Parathyroid adenoma (tissue), 2 donors: Measurements from ENCODE around the gene CASQ2.

Source experiments
- H2AFZ ChIP-seq: fragments of 300-600 bp; sonication (generic); one replicate; pipeline ENCODE4 v1.7.0; 2017; ENCODE audit warnings: antibody characterized with exemption, mild to moderate bottlenecking
- H3K27ac ChIP-seq: fragments of 300-600 bp; sonication (generic); one replicate; pipeline ENCODE4 v1.7.0; 2017
- H3K27me3 ChIP-seq: fragments of 300-600 bp; sonication (generic); one replicate; pipeline ENCODE4 v1.7.0; 2017; ENCODE audit warnings: low read length; ENCODE audit not compliant: control insufficient read depth, insufficient read depth
- H3K36me3 ChIP-seq: fragments of 300-600 bp; sonication (generic); one replicate; pipeline ENCODE4 v1.7.0; 2017; ENCODE audit warnings: low read length; ENCODE audit not compliant: control insufficient read depth, insufficient read depth
- H3K4me1 ChIP-seq: fragments of 300-600 bp; sonication (generic); one replicate; pipeline ENCODE4 v1.7.0; 2017; ENCODE audit warnings: control low read depth
- H3K4me2 ChIP-seq: fragments of 300-600 bp; sonication (generic); one replicate; pipeline ENCODE4 v1.7.0; 2017; ENCODE audit warnings: low read length
- H3K4me3 ChIP-seq: fragments of 300-600 bp; sonication (generic); one replicate; pipeline ENCODE4 v1.7.0; 2017; ENCODE audit warnings: low read depth, low read length
- H3K79me2 ChIP-seq: fragments of 300-600 bp; sonication (generic); one replicate; pipeline ENCODE4 v1.7.0; 2017; ENCODE audit warnings: control low read depth
- H3K9ac ChIP-seq: fragments of 300-600 bp; sonication (generic); one replicate; pipeline ENCODE4 v1.7.0; 2017; ENCODE audit warnings: mild to moderate bottlenecking
- H3K9me3 ChIP-seq: fragments of 300-600 bp; sonication (generic); one replicate; pipeline ENCODE4 v1.7.0; 2017; ENCODE audit warnings: low read length; ENCODE audit not compliant: control insufficient read depth
- CTCF ChIP-seq: fragments of 300-600 bp; sonication (generic); IDR thresholded peaks from one replicate; pipeline ENCODE4 v1.7.0; 2017; ENCODE audit warnings: antibody characterized with exemption, mild to moderate bottlenecking
- donor health status: primary hyperparathyroidism.

CASQ2 gene

GRCh38 chr1:115678141-115678540 lies 90.4 kb downstream of the CASQ2 start:
- no peak overlapping the region for H3K4me2 ChIP-seq
- H3K27ac ChIP-seq, result no peak overlapping the region
- H3K36me3 ChIP-seq, result no peaks in the 10 kb centered on the region
- no peak overlapping the region for H3K4me3 ChIP-seq
- no peaks in the 10 kb centered on the region for H3K4me1 ChIP-seq
- no peak overlapping the region for H2AFZ ChIP-seq
- no peak overlapping the region for H3K9ac ChIP-seq
- H3K9me3 ChIP-seq, result no peaks in the 10 kb centered on the region
- no peaks in the 10 kb centered on the region for H3K27me3 ChIP-seq
- no peak for TF ChIP-seq CTCF
- H3K79me2 ChIP-seq, result no peaks in the 10 kb centered on the region

- Histone ChIP-seq H3K27ac (no peak overlapping the region), H2AFZ (no peak overlapping the region), H3K9me3 (no peaks in the 10 kb centered on the region), H3K9ac (no peak overlapping the region), H3K4me3 (no peak overlapping the region), H3K79me2 (no peaks in the 10 kb centered on the region), H3K36me3 (no peaks in the 10 kb centered on the region), H3K27me3 (no peaks in the 10 kb centered on the region), H3K4me2 (no peak overlapping the region), H3K4me1 (no peaks in the 10 kb centered on the region)
- TF ChIP-seq CTCF, result no peak
Measured at GRCh38 chr1:115677565-115677964, 90.9 kb downstream of the CASQ2 start.

- H3K4me2 ChIP-seq, result no peak overlapping the region
- no peak for TF ChIP-seq CTCF
- no peaks in the 10 kb centered on the region for H3K79me2 ChIP-seq
- no peak overlapping the region for H3K9ac ChIP-seq
- no peaks in the 10 kb centered on the region for H3K9me3 ChIP-seq
- H3K27ac ChIP-seq, result no peak overlapping the region
- H2AFZ ChIP-seq, result no peak overlapping the region
- H3K4me3 ChIP-seq, result no peak overlapping the region
- H3K27me3 ChIP-seq, result no peaks in the 10 kb centered on the region
- no peaks in the 10 kb centered on the region for H3K4me1 ChIP-seq
- H3K36me3 ChIP-seq, result no peaks in the 10 kb centered on the region
Measured at GRCh38 chr1:115677182-115677555, 91.3 kb downstream of the CASQ2 start.

GRCh38 chr1:115676498-115677181 lies 91.9 kb downstream of the CASQ2 start:
- Histone ChIP-seq H3K4me2 (no peak overlapping the region), H3K4me1 (no peaks in the 10 kb centered on the region), H3K36me3 (no peaks in the 10 kb centered on the region), H3K27me3 (no peaks in the 10 kb centered on the region), H3K27ac (no peak overlapping the region), H3K4me3 (no peak overlapping the region), H3K79me2 (no peaks in the 10 kb centered on the region), H3K9ac (no peak overlapping the region), H3K9me3 (no peaks in the 10 kb centered on the region), H2AFZ (no peak overlapping the region)
- no peak for TF ChIP-seq CTCF
